Measurements from ENCODE around the gene GCNT4.
A peak's percentile ranks its signal among the peaks of the same experiment; 100 is the strongest.

The GCNT4 gene

DNA sequence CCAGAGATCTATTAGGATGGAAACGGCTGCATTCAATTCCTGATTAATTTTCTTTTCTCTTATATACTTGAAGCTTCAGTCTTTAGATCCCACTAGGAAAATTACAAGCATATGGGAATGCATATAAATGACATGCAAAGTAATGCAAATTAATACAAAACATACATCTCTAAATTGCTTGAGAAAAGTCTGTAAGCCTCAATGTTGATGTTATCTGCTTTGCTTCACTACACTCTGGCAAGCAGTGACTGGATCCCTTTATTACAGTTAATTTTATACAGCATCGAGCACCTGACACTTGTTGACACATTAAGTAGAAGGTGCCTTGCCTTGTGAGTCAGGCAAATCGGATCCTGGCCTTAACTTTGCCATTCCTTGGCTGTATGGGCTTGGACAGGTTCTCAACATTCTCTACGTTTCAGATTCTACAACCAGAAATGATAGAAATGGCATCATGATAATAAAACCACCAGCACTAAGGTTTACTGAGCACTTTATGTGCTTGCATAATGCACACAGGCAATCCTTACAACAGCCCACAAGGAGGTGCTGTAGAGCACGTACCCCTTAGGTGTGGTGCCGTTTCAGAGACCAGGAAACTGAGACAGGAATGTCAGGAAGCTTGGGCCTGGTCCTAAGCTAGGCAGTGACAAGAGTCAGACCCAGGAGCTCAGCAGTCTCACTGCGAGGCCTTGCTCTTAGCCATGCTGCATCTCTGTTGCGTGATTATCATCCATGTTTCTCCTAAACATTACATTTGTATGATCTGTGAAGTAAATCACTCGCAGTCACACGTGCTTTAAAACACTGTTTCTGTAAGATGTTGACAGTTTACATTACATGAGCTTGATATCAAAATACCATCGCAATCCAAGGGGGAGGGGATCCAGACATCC, 2.7 kb downstream of the GCNT4 start:
- DNase-seq, result peak; percentile 47

DNA sequence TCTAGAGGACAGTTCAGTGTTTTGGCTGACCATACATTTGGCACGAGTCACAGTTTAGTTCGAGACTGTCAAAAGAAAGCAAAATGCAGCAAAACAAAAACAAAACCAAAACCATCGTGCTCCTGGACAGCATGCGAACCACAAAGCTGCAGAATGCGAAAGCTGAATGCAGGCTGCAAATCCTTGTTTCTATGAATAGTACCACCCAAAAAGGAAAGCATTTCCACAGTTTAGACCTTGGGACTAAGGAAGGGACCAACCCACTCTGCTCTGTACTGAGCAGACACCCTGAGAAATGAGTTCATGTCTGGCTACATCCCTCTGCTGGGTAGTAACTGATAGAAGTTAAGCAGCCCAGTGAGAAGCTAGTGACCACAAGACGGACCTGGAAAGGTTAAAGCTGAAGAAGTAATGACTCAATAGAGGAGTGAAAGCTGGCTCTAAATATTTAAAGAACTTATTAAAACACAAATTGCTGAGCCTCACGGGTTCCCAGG, 3.9 kb downstream of the GCNT4 start:
- DNase-seq, result no peak

DNA sequence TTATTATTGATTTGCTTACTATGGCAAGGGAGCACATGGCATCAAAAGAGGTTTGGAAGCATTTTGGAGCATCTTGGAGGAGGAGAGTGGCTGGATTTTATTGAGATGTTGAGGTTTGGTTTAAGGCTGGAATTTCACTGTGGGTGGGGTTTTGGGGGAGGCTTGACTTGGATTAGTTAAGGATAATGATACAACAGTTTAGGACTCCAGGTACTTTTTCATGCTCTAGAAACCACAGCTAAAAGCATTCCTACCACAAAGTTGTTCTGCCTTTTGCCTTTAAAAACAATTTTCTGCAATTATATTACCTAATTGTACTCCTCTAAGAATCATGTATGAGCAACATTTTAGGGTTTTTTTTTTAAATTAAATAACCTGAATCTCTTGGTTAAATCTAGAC, 5.0 kb downstream of the GCNT4 start:
- DNase-seq, result no peak

DNA sequence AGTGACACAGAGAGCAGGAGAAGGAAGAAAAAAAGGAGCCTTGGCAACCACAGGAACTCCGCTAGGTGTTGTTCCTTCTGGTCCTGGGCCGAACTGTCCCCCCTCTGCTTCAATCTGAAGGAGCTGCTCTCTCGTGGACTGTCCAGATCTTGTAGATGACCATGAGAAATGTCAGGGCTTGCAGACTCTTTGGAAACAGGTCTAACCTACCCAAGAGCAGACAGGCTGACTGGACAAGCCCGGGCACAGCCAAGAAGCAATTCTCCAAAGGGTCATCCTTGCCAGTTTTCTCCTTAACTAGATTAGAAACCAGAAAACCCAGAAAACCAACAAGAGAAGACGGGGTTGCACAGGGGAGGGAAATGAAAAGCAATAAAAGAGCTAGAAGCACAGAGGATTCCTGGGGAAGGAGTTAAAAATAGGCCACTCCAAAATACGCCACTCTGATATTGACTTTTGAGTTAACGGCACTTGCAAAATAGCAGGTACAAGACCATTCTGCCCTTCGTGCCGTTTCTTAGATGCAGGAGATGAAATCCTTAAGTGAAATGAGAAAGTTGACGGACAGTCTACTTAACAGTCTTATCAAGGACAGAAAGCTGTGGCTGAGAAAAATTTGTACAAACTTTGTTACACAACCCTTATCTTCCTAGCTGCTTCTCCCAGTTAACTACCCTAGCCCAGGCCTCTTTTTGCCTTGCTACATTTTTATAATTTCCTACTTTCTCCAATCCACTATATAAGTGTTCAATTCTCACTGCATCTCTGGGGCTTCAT, 5.8 kb downstream of the GCNT4 start:
- no peak for DNase-seq

DNA sequence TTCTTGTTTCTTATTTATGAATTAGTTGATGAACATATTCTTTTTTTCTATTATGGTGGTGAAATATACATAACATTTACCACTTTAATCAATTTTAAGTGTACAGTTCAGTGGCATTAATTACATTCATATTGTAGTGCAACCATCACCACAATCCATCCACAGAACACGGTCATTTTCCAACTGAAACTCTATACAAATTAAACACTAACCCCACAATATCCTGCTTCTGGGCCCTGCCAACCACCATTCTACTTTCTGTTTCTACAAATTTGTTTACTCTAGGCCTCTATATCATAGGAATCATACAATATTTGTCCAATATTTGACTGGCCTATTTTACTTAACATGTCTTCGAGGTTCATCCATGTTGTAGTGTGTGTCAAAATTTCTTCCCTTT, 7.3 kb downstream of the GCNT4 start:
- DNase-seq, result no peak

DNA sequence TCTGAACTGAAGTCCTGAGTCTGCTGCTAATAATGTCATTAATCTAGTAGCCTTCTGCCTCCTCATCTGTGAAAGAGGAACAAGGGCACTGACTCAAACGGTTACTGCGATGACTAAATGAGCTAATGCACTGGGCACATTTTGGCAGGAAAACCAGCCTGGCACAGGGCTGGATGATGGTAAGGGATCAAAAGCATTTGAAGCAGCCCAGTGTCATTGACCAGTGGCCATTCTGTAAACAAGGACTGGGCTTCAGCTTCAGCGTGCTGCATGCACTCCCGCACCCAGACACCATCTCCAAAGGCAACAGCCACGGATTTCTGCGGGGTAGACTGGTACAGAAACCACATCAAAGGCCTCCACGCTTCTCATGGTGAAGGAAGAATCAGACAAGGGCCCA, 8.0 kb downstream of the GCNT4 start:
- DNase-seq, result no peak

DNA sequence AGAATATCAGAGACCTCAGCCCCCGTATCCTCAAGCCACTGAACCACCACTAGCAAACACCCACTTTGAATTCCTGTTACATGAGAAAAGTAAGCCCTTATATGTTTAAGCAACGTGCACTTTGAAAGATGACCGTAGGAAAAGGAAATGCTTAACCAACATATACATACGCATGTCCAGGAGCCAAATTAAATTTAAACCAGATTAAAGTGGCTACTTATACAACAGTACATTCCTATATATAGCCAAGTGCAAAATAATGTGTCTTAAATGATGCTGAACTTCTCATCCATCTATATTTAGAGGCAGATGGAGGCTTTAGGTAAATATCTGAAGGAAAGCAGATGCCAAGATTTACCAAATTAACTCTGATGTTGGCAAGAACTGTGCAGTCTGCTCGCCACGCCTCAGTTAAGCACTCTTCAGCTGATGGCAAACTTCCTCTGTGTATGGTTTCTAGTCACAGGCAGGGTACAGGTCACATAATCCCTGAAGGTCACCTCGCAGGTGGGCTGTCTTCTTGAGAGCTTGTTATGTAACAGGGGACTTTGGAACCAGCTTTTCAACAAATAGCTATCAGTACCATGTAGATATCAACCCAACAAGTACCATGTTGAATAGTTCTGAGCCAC, 8.6 kb downstream of the GCNT4 start:
- no peak for DNase-seq

DNA sequence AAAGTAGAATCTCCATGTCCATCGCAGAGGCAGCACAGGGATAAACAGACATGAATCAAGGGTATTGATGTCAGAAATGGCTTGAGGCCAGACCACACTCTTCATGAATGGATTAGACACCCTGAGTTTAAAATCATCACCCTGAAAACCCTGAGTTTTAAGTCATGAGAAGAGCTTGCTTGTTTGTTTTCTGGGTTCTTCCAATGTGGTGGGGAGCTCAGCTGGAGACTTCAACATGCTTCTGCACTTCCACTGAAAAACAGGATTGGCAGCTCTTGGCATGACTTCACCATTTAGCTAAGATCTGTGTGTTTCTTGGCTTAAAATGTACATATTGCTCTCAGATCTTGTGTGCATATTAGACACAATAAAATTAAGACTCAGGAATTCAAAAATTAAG, 9.8 kb downstream of the GCNT4 start:
- DNase-seq, result no peak

DNA sequence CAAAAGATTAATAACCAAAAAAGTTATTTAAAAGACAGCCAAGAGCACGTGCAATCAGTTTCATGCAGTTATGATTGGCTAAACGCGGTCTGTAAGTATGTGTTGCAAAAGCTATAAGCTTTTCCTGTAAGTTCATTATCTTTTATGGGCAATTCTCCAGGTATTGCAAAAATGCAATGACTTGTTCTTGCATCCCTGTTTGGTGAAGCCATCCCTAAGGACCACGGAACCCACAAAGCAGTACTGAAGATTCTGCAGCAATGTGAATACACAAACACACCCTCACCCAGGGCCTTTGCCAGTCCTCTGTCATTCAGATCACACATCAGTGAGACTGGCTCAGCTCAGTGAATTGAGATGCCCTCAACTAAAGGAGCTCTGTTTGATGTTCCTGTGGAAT, 11.4 kb downstream of the GCNT4 start:
- no peak for DNase-seq

DNA sequence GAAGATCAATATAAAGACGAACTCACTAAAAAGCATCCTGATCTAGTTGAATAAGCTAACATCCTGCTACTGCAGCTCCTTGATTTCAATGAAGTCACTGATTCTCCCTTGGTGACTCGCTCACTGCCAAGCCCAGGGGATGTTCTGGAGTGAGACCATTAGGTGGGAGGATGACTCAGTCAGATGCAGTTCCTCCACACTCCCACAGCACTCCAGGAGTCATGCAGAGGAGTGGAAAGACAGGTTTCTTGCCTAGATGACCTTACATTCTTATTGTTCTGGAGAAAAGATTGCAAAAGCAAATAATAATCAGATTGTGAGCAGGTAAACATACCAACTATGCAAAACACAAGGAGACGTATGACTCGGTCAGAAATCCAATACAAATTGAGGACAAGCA, 15.3 kb downstream of the GCNT4 start:
- DNase-seq, result no peak

DNA sequence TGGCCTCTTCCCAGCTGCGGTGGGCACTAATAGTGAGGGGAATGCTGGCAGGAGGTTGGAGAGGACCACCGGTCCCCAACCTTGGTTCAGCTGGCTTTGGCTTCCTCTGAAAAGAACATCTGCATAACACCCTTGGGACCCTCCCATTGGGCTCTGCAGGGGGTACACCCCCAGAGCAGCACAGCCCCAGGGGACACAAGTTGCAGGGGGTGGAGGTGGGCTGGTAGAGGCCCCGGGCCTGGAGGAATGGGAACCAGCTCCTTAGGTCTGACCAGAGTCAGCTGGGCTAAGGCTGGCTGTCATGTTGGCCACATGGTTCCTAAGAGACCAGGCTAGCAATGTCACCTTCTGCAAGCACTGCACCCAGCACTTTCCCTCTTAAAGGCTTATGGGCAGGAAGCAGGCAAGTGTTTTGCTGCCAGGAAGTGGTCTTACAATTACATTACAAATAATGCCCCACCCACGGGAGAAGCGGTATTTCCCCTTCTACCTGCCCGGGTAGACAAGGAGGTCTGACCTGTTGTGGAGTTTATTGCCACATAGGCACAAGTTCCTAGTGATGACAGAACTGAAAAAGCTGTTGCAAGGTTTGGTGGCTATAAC, 18.1 kb downstream of the GCNT4 start:
- no peak for DNase-seq

DNA sequence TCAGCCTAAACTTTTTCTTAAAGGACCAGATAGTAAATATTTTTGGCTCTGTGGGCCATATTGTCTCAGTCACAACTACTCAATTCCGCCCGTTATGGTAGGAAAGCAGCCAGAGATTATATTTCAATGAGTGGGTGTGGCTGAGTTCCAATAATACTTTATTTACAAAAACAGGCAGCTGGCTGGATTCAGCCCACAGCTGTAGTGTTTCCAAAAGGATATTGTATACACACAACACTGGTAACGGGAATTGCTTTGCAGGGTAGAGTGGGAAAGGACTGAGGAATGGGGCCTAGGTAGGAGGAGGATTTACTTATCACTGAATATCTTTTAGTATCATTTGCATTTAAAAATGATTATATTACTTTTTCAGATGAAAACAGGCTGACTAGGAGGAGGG, 21.0 kb downstream of the GCNT4 start:
- no peak for DNase-seq

DNA sequence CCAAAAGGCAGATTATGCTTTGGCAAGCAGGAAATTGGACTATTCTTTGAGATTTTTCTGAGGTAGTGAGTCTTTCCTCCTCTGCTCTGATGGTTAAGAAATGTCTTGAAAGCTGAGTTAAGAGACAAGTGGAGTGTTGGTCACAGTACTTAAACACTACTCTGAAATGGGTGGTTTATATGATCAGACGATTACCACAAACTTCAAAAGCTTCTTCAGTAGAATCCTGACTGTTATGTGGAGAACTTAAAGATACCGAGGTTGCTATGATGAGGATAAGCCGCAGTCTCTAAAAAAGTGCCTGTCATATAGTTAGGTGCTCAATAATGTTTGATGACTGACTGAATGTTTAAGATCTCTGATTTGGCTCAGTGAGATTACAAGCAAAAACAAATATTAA, 24.3 kb downstream of the GCNT4 start:
- no peak for DNase-seq

DNA sequence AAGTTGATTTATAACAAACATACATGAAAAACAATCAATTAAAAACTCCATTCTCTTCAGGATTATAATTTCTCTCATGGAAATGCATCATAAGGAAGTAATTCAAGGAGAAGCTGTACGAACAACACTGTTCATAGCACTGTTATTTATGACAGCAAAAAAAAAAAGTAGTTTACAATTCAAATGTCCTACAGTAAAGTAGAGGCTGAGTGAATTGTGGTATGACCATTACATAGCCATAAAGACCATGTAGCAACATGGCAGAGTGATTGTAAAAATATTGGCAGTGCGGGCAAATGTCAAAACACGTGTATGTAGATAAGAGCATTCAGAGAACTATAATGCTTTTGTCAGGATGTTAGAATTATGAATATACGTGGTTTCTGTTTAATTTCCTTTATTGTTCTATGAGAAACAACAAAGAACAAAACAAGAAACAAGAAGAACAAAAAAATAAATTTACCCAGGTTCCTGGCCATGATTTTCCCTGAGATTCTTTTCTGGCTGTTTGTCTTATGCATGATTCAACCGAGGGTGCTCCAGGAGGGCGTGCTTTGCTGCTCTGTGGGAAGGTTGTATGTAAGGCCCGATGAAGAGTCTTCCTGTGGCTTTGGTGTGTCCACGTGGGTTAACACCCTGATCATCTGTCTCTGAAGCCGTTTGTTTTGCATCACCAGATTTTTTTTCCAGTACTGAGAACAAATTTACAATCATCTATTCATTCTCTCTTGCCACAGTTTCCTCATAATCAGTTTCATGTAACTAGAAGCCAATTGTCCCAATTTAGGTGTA, 28.8 kb downstream of the GCNT4 start:
- no peak for DNase-seq

DNA sequence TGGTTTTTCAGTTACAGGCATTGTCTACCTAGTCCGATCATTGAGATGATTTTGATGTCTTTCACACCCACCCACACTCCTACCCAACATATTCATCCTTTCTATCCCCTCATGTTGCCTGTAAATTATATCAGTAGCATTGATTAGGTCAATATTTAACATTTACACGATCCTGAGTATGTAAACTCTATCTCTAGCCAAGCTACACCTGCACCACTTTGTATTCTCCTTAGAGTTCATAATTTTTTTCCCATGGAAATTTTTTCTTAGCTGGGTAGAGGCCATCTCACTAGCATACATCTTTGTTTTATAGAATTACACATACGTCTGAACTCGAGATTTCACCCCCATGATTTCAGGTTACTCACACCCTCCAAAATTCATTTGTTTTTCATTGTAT, 30.6 kb downstream of the GCNT4 start:
- DNase-seq, result no peak

DNA sequence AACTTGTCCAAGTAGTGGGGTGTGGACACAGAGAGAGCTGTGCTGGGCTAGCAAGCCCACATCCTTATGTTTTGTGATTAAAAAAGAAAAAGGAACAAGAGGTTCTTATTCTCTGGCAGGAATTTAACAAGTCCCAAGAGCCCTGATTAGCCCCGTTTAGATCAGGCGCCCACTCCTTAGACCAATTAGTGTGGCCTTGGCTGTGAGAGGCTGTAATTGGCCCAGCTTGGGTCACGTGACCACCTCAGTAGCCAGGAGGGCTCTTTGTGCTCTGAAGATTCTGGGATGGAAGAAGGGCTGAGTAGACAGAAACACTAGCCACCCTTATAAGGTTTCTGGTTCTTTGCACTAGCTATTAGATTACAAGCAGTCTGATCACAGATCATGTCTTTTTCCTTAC, 31.1 kb downstream of the GCNT4 start:
- peak; percentile 86 for DNase-seq

DNA sequence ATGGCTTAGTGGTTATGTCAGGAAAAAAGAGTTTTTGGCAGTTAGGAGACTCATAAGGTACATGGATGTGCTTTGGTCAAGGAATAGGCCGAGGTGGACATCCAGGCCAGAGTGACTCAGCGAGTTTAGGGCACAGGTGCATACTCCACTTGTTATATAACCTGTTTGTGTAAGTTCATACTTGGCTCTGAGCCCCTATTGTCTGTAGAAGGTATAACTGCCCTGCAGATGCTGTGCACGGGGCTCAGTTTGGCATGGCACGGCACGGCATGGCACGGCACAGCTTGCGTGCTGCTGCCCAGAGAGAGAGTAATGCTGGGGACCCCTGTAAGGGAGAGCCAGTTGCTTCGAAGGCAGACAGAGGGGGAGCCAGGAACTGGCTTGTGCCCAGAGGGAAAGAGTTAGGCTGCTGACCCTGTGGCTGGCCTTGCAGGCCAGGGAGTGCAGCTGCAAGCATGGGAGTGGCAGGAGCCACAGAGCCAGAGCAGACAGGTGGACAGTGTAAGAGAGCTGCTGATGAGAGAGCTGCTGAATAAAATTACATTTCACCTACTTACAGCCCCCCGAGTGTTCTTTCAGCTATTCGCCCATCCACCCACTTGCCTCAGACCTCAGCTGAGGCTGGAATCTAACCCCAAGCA, 32.2 kb downstream of the GCNT4 start:
- no peak for DNase-seq

DNA sequence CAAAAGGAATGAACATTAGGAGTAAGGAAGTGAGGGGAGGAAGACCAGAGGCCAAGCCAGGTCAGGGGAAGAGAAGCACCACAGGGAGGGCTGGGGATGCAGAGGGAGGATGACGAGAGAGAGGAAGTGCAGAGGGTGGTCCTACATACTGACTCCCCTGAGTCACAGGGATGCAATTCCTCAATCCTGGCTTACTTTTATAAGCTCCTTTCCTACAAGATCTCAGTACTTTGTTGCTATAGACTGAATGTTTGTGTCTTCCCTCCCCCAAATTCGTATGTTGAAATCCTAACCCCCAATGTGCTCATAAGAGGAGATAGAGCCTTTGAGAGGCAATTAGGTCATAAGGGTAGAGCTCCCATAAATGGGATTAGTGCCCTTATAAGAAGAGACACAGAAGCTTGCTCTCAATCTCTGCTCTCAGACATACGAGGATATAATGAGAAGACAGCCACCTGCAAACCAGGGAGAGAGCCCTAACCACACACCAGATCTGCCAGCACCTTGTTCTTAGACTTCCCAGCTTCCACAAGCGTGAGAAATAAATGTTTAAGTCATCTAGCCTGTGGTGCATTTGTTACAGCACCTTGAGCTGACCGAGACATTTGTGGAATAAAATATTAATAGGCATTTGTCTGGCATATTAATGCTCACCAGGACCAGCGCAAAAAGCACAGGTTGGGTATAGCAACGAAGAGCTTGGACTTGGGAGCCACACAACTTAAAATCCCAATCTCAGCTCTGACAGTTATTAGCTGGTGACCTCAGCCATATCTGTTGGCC, 33.4 kb downstream of the GCNT4 start:
- DNase-seq, result no peak

DNA sequence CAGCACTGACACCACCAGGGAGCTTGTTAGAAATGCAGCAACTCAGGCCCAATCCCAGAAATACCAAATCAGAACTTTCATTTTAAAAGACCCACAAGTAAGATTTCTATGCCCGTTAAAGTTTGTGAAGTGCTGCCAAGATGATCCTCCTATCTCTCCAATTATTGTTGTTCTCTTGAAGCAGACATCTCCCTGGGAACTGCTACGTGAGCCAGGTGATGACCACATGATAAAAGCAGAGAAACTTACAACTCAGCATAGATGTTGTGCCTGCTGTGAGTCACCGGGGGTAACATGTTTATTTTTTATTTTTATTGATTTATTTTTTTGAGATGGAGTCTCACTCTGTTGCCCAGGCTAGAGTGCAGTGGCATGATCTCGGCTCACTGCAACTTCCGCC, 34.4 kb downstream of the GCNT4 start:
- DNase-seq, result no peak

DNA sequence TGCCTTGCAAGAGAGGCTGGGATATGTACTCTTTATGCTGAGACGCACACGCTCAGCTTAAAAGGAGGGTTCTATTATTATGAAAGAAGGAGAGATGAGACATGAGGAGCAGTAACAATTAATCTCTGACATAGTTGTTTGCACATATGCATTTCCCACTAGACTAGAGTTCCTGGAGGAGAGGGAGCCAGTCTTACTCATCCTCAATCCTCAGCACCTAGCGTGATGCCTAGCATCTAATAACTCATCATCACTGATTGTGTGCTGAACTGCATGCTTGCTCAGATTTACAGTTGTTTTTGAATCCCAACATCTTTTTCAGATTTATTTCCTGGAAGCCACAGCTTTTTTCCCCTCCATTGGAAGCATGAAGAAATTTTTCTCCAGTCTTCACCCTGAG, 35.5 kb downstream of the GCNT4 start:
- DNase-seq, result no peak

DNA sequence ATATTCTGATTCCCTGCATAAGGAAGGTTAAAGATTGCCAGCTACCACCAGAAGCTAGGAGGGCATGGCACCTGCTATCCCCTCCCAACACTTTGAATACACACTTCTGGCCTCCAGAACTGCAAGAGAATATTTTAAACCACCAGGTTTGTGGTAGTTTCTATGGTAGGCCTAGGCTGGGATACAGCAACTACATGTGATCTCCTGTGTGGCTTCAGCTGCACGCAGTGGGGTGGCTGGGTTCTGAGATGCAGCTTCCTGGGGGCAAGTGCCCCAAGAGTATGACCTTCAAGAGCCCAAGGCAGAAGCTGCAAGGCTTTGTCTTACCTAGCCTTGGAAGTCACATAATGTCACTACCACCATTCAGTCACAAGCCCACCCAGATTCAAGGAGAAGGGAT, 39.6 kb downstream of the GCNT4 start:
- DNase-seq, result no peak

Measured in NCI-H1436 (cell line).